OCI-LY1 (cell line): Measurements from ENCODE around the gene NKX2-1.

Experiments
- EZH2 ChIP-seq: fragments of 200-600 bp; sonication (generic), shearing (Covaris generic); IDR thresholded peaks from 2 replicates; pipeline ENCODE4 v1.8.0; 2017; ENCODE audit warnings: borderline replicate concordance, mixed run types, mild to moderate bottlenecking, antibody characterized with exemption, low read length, moderate library complexity, mixed read lengths
- TF ChIP-seq, protein P1 (sequence below): fragments of 200-600 bp; sonication (generic), shearing (Covaris generic); IDR thresholded peaks from 2 replicates; pipeline ENCODE4 v1.5.1; 2017; ENCODE audit warnings: mild to moderate bottlenecking, antibody characterized with exemption, low read length, moderate library complexity, mixed read lengths

DNA sequence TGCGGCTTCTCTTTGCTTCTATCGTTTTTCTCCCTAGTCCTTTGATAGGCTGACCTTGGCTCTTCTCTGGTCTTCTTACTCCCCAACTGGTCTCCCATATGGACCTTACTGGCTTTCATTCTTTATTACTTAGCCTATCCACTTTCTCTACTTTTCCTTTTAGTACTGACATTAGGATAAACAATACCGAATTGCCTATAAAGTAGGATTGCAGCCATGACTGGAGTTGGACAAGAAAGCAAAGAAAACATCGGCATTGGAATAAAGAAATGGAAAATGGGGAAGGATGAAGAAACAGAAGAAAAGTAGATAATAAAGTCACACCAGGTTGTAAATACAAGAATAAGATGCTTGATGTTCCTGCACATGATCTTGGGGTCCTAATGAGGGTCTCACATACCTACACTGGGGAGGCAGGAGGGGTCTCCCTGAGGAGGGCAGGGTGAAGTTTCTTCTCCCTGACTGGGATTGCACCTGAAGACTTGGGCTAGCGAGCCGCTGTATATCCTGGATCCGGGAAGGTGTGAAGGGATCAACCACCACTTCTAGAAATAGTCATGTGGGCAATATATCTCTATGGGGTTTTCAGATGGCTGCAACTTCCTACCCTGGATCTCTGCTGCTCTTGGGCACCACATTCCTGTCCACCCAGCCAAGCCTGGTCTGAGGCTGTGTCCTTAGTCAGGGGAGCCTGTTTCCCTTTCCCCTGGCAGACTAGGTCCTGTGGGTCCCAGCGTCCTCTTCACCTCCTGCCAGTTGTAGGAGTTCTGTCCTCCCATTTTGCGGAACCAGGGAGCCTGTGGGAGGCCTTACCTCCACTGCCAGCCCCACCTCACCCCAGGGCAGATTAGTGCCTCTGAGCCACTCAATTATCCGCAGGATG lies 13.1 kb downstream of the NKX2-1 start:
- TF ChIP-seq, protein P1, sequence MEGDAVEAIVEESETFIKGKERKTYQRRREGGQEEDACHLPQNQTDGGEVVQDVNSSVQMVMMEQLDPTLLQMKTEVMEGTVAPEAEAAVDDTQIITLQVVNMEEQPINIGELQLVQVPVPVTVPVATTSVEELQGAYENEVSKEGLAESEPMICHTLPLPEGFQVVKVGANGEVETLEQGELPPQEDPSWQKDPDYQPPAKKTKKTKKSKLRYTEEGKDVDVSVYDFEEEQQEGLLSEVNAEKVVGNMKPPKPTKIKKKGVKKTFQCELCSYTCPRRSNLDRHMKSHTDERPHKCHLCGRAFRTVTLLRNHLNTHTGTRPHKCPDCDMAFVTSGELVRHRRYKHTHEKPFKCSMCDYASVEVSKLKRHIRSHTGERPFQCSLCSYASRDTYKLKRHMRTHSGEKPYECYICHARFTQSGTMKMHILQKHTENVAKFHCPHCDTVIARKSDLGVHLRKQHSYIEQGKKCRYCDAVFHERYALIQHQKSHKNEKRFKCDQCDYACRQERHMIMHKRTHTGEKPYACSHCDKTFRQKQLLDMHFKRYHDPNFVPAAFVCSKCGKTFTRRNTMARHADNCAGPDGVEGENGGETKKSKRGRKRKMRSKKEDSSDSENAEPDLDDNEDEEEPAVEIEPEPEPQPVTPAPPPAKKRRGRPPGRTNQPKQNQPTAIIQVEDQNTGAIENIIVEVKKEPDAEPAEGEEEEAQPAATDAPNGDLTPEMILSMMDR: no peak
- TF ChIP-seq EZH2: no peak
